T1000 (cell line): Measurements from ENCODE around the gene NTRK2.

Source experiments
- DNase-seq: peaks from one replicate; lab custom pipeline; 2025; ENCODE audit warnings: mixed read lengths; lab: John Stamatoyannopoulos, UW

NTRK2 gene

GRCh38 chr9:85020791-85021190 lies 351.3 kb downstream of the NTRK2 start:
- DNase-seq: no peak

DNA sequence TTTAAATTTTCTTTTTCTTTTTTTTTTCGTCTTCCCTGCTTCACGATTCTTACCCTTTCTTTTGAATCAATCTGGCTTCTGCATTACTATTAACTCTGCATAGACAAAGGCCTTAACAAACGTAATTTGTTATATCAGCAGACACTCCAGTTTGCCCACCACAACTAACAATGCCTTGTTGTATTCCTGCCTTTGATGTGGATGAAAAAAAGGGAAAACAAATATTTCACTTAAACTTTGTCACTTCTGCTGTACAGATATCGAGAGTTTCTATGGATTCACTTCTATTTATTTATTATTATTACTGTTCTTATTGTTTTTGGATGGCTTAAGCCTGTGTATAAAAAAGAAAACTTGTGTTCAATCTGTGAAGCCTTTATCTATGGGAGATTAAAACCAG lies 352.2 kb downstream of the NTRK2 start:
- no peak for DNase-seq

DNA sequence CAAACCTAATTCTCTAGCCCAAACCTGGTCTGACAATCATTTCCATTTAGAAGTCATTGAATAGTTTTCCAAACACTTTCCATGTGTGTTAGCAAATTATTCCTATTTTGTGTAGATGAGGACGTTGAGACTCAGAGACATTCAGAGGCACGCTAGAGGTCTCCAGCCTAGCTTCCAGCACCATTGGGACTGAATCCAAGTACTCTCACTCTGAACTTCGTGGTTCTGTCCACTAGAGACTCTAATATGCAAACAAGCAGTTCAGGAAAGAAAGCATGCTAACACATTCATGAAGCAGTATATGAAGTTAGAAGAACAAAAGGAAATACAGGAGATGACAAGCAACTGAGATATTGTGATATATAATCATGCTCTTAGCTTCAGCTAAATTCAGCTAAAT lies 354.8 kb downstream of the NTRK2 start:
- DNase-seq: no peak

DNA sequence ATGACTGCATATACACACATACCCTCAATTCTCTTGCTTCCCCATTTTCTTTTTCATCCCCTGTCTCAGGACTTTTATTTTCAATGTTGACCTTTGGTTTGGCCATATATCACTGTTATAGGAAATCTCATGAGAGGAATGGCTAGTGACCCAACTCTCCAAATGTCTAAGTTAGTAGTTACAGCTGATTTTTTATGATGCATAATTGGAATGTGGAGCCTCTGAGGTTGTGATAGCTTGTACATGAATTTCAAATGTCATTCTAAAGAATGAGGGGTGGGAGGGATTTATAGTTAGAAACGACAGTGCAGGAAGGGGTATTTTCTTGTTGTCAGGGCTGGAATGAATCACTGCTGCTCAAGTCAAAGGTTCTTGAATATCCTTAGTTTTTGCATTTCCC lies 356.1 kb downstream of the NTRK2 start:
- DNase-seq: no peak

- DNase-seq: no peak
Measured at GRCh38 chr9:85027870-85028269, 358.3 kb downstream of the NTRK2 start.

DNA sequence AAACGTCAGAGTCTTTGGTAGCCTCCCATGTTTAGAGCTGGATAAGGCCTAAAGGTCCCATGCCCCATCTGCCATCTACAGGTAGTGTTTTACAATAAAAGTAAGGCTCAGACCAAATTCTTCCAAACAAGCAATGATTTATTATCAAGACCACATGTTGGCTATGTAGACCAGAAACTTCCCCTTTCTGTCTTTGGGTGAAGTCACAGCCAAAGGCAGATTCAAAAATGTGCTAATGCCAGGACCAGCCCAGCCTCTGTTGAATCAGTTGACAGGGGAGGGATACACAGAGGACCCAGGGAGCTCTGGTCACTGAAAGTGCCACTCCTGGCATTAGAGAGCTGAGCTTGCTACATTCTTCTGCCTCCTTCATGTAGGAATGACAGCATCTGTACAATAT lies 360.8 kb downstream of the NTRK2 start:
- no peak for DNase-seq

- no peak for DNase-seq
Measured at GRCh38 chr9:85036496-85036895, 367.0 kb downstream of the NTRK2 start.

- no peak for DNase-seq
Measured at GRCh38 chr9:85038061-85038460, 368.5 kb downstream of the NTRK2 start.

- no peak for DNase-seq
Measured at GRCh38 chr9:85038824-85039608, 369.5 kb downstream of the NTRK2 start.

DNA sequence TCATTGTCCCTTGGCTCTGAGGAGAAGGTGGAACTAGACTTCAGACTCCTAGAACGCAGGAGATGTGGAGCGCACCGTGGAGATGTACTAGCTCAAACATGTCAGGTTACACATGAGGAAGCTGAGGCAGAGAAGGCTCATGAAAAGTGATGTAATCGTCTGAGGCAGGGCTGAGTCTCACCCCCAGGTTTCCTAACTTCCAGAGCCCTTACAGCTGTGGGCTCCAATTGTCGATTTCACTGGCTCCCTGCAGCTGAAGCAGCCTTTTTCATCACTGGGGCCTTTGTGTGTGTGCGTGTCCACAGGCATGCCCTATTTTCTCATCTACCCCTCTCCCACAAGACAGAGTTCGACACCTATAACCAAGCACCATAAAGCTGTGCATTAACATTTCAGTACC lies 370.6 kb downstream of the NTRK2 start:
- no peak for DNase-seq

DNA sequence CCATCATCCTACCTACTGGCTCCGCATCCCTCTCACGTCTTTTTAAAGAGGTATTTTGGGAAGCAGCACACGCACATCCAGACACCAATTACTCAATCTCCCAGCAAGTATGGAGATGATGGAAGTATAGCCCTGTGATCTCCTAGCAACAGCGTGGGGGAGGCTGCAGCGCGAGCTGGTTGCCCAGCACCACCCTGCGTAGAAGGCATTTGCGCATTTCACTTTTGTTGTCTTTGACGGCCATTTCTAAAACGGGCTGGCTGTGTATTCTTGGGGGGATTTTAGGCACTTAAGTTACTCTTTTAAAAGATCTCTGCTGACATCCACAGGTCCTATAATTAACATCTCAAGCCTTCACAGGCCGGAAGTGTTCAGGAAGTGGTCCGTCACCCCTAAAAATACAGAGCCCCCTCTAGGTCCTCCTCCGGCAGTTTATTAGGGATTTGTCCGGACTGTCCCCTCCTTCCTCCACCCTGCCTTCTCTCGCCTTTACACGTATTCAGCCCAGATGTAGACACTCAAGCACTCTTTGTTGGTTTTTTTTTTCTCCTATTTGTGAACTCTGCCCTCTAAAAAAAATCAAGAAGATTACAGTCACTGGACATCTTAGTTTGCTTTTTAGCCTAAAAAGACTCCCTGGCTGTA lies 371.4 kb downstream of the NTRK2 start:
- no peak for DNase-seq

DNA sequence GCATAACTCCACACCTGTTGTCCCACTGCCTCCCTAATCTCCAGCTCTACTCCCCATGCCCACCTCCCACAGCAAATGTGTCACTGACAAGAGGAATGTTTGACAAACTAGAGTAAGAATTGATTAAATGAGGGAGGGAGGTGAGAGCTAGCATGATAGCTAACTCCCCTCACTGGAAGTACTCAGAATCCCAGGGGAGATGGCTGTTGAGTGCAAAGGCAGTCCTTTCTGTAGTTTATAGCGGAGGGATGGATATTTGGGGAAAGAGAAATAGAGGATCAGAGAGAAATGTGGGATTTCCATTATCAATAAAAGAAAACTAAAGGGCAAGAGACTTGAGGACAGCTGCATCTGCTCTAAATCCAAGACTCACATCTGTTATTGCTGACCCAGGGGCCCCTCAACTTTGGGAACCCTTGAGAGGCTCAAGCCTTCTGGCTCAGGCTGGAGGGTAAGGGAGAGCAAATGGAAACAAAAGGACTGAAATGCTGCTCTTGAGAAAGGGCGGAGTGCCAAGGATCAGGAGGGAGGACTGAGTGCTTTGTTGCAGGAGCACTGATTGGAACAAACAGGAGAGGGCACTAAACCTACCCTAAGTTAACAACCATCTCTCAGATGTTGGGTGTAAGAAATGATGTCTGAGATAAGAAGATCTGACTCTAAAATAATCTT lies 372.1 kb downstream of the NTRK2 start:
- DNase-seq: no peak

- DNase-seq: no peak
Measured at GRCh38 chr9:85042981-85043647, 373.6 kb downstream of the NTRK2 start.

DNA sequence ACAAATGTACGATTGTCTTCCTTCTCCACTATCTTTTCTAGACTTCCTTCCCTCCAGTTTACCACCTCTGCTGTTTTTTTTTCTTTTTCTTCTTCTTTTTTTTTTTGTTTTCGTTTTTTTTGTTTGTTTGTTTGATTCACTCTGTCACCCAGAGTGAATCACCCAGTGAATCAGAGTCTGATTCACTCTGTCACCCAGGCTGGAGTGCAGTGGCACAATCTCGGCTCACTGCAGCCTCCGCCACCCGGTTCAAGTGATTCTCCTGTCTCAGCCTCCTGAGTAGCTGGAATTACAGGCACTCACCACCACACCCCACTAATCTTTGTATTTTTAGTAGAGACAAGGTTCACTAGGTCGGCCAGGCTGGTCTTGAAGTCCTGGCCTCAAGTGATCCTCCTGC lies 375.7 kb downstream of the NTRK2 start:
- no peak for DNase-seq

GRCh38 chr9:85046475-85046874 lies 376.9 kb downstream of the NTRK2 start:
- no peak for DNase-seq

GRCh38 chr9:85053206-85053786 lies 383.8 kb downstream of the NTRK2 start:
- no peak for DNase-seq

DNA sequence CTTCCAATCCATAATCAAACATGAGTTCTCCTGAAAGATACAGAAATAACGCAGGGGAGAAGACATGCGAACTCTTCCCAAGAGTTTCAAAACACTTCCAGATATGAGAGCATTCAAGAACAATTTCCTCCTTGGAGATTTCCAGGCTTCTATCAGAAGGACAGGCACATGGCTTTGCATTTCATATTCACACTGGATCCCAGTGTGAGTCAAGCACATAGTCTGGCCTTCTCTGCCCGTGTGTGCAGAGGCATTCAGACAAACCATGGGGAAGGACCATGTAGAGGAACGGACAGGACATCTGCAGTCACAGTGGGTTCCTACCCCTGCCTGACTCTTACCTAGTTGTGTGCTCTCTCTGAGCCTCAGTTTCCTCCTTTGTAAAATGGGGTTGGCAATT lies 384.5 kb downstream of the NTRK2 start:
- DNase-seq: no peak

DNA sequence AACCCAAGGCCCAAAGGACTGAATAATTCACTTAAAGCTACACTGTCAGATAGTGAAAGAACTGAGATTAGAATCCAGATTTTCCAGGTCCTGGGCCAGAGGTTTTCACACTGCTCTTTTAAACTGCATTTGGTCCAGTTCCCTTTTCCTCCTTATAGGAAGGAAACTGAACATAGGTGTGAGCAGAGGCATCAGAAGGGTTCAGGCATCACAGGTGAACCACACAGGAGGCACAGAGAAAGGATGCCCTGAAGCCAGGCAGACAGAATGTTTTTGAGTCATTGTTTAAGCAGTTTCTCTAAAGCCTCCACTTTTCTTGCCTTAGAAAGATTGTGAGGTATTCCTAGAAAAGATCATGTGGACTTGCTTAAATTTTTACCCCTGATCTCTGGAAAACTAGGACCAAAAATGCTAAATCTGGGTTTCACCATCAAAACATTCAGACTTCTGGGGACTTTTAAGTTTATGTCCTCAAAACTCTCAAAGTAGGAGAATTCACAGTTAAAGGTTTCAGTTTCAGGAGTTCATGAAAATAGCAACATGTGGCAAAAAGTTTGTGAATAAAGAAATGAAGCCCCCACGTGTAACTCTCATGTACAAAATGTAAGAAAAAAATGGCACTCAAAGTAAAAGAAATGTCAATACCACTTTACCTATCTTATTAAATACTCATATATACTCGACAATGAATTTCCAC lies 386.1 kb downstream of the NTRK2 start:
- no peak for DNase-seq

- DNase-seq: no peak
Measured at GRCh38 chr9:85056203-85056572, 386.7 kb downstream of the NTRK2 start.

- DNase-seq: no peak
Measured at GRCh38 chr9:85061969-85062368, 392.4 kb downstream of the NTRK2 start.

DNA sequence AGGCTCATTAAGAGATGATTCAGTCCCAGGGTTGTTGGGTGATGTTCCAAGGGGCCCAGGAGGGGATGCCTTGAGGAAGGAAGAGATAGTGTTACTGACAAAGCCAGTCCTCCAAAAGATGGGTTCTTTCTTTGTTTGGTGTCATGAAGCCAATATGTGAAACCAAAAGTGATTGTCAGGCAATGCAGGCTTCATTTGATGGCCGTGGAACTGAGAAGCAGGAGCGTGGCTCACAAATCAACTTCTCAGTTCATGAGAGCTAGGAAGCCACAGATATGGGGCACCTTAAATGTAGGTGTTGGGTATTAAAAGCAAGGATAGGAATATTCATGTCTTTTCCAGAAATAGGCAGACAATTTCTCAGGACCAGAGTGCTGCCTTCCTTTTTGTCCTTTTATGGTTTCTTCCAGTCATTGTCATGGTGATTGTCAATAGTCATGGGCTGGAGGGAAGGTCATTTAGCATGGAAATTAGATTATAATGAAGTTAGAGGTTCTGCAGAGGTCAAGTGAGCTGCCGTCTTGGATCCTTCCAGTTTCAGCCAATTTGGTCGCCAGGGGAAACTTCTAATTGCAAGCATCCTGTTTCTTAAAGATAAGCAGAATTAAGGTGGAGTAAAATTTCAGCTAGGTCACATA lies 393.0 kb downstream of the NTRK2 start:
- no peak for DNase-seq
